ENCODE measurements around the gene MT1H. TPM values are rescaled to one million over a fixed set of nuclear protein-coding genes. Genes with fewer than 3 reads are reported as not detected.
"Not testable (repeated sequence)": the region's sequence is repeated elsewhere in the genome, so short reads cannot be mapped to it uniquely, and the experiment has no call there.

The MT1H gene
- total and polyA plus RNA-seq, 8 donors, result 33.8 to 219 (median 77.8) TPM; not detected in 4

- H3K27ac ChIP-seq, result no peak overlapping the region
- 36 to 38% (median 37%) methylated on average over 12 of the region's 12 CpGs for WGBS, 5 donors
- peak; percentile 56 to 64 for DNase-seq
- TF ChIP-seq EP300 (IDR thresholded peaks at IDR 0.05) (no peak), CTCF (IDR thresholded peaks at IDR 0.05) (peak in 5 of 7 experiments; percentile 53 to 78 (median 58)), POLR2A (IDR thresholded peaks at IDR 0.05) (no peak), POLR2AphosphoS5 (IDR thresholded peaks at IDR 0.05) (no peak)
- no peaks in the 10 kb centered on the region for H3K9me3 ChIP-seq
- H3K4me3 ChIP-seq, result no peak overlapping the region
- H3K36me3 ChIP-seq, result no peaks in the 10 kb centered on the region
- H3K4me1 ChIP-seq, result peaks cover 21 to 24% (median 22%) of the 10 kb centered on the region in 4 donors
- intact Hi-C loops (cut with DNase I; ENCODE audit: low total_unique reads), result no loop called here
- peaks cover 0 to 86% (median 29%) of the 10 kb centered on the region in 3 donors for H3K27me3 ChIP-seq
Measured at GRCh38 chr16:56673921-56674320, 4.3 kb downstream of the MT1H start.

GRCh38 chr16:56674570-56674969 is 5.0 kb downstream of the MT1H start:
- WGBS, 5 donors, result 90 to 96% (median 92%) methylated on average over 6 of the region's 6 CpGs
- intact Hi-C loops (cut with DNase I; ENCODE audit: low total_unique reads), result not testable (repeated sequence)
- H3K27me3 ChIP-seq, result peaks cover 0 to 80% (median 23%) of the 10 kb centered on the region in 3 donors

GRCh38 chr16:56675685-56676210 is 6.1 kb downstream of the MT1H start:
- peak in 1 of 2 donors; percentile 58 for DNase-seq
- intact Hi-C loops (cut with DNase I; ENCODE audit: low total_unique reads), result no loop called here

More at GRCh38 chr16:56674570-56674969, 5.0 kb downstream of the MT1H start:
- H3K4me3 ChIP-seq, H3K36me3 ChIP-seq, DNase-seq, H3K9me3 ChIP-seq, H3K27ac ChIP-seq: not testable (repeated sequence)
- peaks cover 15 to 17% (median 16%) of the 10 kb centered on the region in 4 donors for H3K4me1 ChIP-seq

GRCh38 chr16:56677474-56677873 is 7.9 kb downstream of the MT1H start:
- peaks cover 11 to 22% (median 18%) of the 10 kb centered on the region in 4 donors for H3K4me1 ChIP-seq
- H3K27me3 ChIP-seq, result peaks cover 0 to 54% (median 15%) of the 10 kb centered on the region in 3 donors
- H3K36me3 ChIP-seq, result no peaks in the 10 kb centered on the region
- intact Hi-C loops (cut with DNase I; ENCODE audit: low total_unique reads), result no loop called here
- no peak for DNase-seq
- no peak overlapping the region for H3K27ac ChIP-seq
- H3K4me3 ChIP-seq, result no peak overlapping the region
- no peak for TF ChIP-seq EP300 (IDR thresholded peaks at IDR 0.05)
- TF ChIP-seq CTCF (IDR thresholded peaks at IDR 0.05), result no peak
- TF ChIP-seq POLR2A (IDR thresholded peaks at IDR 0.05), result no peak
- no peak for TF ChIP-seq POLR2AphosphoS5 (IDR thresholded peaks at IDR 0.05)
- WGBS, 5 donors, result 56 to 86% (median 68%) methylated on average over 3 of the region's 3 CpGs
- H3K9me3 ChIP-seq, result no peaks in the 10 kb centered on the region

More at GRCh38 chr16:56675685-56676210, 6.1 kb downstream of the MT1H start:
- Histone ChIP-seq H3K4me3 (peak overlapping the region; percentile 31 to 39 (median 38)), H3K36me3 (no peaks in the 10 kb centered on the region), H3K27me3 (peaks cover 0 to 68% (median 15%) of the 10 kb centered on the region in 3 donors), H3K4me1 (peaks cover 7 to 11% (median 11%) of the 10 kb centered on the region in 4 donors), H3K27ac (peak overlapping the region in 1 of 5 donors; percentile 5), H3K9me3 (no peaks in the 10 kb centered on the region)
- 5 to 14% (median 6%) methylated on average over 22 to 32 of the region's 32 CpGs for WGBS, 5 donors
- TF ChIP-seq EP300 (IDR thresholded peaks at IDR 0.05), result no peak
- no peak for TF ChIP-seq POLR2AphosphoS5 (IDR thresholded peaks at IDR 0.05)
- no peak for TF ChIP-seq CTCF (IDR thresholded peaks at IDR 0.05)
- no peak for TF ChIP-seq POLR2A (IDR thresholded peaks at IDR 0.05)
